CD4-positive, alpha-beta T cell treated with Interleukin-21 for 1 hour (primary cell): Measurements from ENCODE around the gene NHLH2.

ENCODE experiments used
- DNase-seq: peaks from one replicate; pipeline ENCODE4 v3.0.0-alpha.2; 2020

Gene NHLH2

GRCh38 chr1:115796897-115797296, 44.0 kb downstream of the NHLH2 start:
- DNase-seq, result no peak

DNA sequence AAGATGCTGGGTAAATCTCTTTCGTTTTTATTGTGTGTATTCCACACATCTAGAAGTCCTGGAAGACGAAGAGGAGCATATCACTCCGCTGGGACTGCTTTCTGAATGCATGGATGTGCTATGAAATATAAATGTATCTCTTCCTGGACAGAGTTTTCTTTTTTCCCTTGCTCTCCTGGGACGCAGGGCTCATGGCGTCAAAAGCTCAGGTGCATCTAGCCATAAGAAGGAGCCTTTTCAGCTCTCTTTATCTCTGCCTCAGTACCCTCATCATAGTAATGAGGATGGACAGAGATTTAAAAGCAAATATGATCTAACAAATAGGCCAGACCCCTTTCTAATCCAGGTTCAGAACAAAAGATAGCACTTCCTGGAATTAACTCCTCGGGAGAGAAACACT, 44.9 kb downstream of the NHLH2 start:
- DNase-seq, result no peak

DNA sequence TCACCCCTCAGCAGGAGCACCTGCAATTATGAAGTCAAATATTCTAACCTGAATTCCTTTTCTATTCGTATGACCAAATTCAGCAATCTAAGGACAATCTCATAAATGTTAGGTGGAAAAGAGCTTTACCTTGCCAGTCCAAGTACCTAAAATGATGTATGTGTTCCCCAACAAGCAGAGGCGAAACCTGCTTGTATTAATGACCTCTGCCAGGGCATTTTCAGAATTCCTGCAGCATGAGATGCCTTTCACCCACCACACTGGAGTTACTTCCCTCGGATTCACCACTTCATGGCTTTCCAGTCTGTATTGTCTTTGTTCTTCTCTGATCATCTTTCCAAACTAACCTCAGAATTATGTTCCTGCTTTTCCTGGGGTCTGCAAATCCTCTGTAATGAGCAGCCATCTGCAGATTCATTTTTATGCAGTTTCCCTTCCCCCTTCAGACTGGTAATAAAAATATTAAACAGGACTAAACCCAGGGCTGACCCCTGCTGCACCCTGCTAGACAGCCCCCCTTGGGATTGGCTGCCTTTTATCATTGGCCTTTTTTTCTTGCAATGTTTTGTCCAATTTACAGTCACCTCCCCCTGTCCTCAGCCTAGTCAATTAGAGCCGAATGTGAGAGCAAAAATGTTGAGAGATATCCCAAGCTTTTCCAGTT, 45.8 kb downstream of the NHLH2 start:
- DNase-seq, result no peak

DNA sequence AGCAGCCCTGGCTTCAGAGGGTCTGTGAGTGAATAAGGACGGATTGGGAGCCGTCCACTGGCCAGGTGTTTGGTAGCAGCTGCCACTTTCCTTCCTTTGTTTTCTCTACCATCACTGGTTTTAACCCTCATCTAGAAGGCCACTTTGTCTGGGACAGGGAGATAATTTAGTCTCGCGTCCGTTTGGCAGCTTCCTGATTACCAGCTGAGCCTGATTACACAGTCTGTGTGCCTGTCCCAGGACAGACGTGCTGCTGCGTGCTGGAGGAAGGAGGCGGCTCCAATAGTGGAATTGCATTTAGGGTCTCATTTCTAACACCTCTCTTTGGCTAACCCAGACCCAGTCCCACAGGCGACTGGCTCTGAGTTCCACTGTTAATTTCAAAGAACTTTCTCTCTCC, 47.8 kb downstream of the NHLH2 start:
- DNase-seq, result no peak

GRCh38 chr1:115791816-115792215, 49.1 kb downstream of the NHLH2 start:
- no peak for DNase-seq

DNA sequence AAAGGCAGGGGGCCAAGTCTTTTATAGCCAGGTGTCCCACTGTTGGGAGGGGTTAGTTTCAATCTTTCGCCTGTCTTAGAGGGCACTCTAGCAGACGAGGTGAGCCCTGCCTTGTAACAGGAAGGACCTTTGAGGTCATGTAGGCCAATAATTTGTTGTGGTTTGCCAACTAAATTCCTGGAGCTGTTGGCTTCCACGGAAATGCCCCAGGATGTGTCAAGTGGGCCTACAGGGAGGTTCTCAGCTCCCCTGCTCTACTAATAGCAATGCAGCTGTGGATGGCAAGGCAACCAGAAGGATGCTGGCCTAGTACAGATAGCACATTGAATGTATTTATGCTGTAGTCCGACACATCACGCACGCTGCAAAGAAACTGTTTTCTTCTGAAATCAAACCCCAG, 50.1 kb downstream of the NHLH2 start:
- no peak for DNase-seq

DNA sequence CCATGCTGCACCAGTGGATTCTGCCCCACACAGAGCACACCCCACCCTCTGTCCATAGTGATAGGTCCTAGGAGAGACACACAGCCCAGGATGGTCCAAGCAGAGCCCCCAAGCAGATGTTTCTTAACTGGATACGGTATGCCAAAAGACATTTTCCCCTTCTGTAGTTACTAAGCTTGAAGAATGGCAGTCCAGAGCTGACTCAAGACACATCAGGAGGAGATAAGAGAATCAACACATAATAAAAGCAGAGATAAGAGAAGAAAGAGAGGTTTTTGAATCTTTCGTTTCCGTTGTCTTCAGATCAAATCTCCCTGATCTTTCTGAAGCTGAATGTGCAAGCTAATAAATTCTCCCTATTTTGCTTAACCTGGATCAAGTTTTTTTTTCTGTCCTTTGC, 50.6 kb downstream of the NHLH2 start:
- DNase-seq, result no peak
